Effector memory CD8-positive, alpha-beta T cell (primary cell): ENCODE results near the gene PKN3.
"Not testable (repeated sequence)": the region's sequence is repeated elsewhere in the genome, so short reads cannot be mapped to it uniquely, and the experiment has no call there.

Source experiments
- ATAC-seq: fragments of 150-1000 bp; cut with Tn5 transposase; replicated peaks from 2 replicates; pipeline ENCODE4 v1.10.0; 2021; ENCODE audit warnings: mild to moderate bottlenecking, moderate library complexity
- DNase-seq, 3 experiments: peaks; one replicate each; pipeline ENCODE4 v3.0.0; 2021
- H3K27ac Mint-ChIP-seq, 2 donors: one replicate each; pipeline ENCODE4 v1.8.0; 2022; ENCODE audit warnings: mild to moderate bottlenecking in 2 of 2, mixed read lengths in 2 of 2, moderate library complexity in 2 of 2
- H3K27me3 Mint-ChIP-seq, 2 donors: one replicate each; pipeline ENCODE4 v1.8.0; 2022; ENCODE audit warnings: mixed read lengths in 2 of 2
- H3K36me3 Mint-ChIP-seq: one replicate; pipeline ENCODE4 v1.8.0; 2022; ENCODE audit warnings: mild to moderate bottlenecking, moderate library complexity, mixed read lengths; ENCODE audit not compliant: insufficient read depth
- H3K4me1 Mint-ChIP-seq, 2 donors: one replicate each; pipeline ENCODE4 v1.8.0; 2022; ENCODE audit warnings: low read depth in 2 of 2, mixed read lengths in 2 of 2
- H3K4me3 Mint-ChIP-seq, 2 donors: one replicate each; pipeline ENCODE4 v1.8.0; 2022; ENCODE audit warnings: mild to moderate bottlenecking in 2 of 2, mixed read lengths in 2 of 2, moderate library complexity in 2 of 2
- H3K9me3 Mint-ChIP-seq, 2 donors: one replicate each; pipeline ENCODE4 v1.8.0; 2022; ENCODE audit warnings: mixed read lengths in 2 of 2
- total RNA-seq, 9 experiments: gene quantifications; one replicate each; lab custom pipeline; 2026; lab: John Stamatoyannopoulos, UW

Gene PKN3
- 6.0 to 10.6 (median 8.0) reads per million in 9 experiments for total RNA-seq

DNA sequence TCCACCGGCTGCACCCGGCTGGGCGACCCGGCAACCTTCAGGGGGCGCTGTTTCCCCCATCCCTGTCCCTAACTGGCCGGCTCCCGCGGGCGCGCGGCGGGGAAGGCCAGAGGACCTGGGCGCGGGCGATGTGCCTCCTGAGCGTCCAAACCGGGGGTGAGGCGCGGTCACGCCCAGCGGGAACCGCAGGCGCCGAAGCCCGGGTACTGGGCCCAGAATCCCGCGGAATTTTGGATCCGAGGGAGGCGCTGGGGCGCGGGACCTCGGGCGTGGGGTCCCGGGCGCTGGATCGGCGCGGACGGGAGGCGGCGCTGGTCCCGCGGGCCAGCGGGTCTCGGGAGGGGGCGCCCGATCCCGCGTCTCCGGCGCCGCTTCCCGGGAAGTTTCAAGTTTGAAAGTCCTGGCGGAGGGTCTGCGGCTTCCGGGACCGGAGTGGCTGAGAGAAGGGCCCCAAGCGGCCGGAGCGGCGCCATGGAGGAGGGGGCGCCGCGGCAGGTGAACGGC lies at the start of gene PKN3:
Gene PKN3, plus strand, starts transcription at position 59 of the 504 bp plus-strand sequence. Its CDS starts 413 bp downstream, at position 472.
- Mint-ChIP-seq H3K4me3 (peak within 1 kb of the TSS; percentile 81 to 89), H3K36me3 (peaks cover 7% of the 10 kb centered on the region), H3K27me3 (no peaks in the 10 kb centered on the region), H3K27ac (peak within 1 kb of the TSS; percentile 77 to 79), H3K4me1 (peaks cover 12 to 16% of the 10 kb centered on the region in 2 donors), H3K9me3 (no peaks in the 10 kb centered on the region)
- DNase-seq (peak; percentile 85 to 88 (median 86)), ATAC-seq (peak; percentile 92)

DNA sequence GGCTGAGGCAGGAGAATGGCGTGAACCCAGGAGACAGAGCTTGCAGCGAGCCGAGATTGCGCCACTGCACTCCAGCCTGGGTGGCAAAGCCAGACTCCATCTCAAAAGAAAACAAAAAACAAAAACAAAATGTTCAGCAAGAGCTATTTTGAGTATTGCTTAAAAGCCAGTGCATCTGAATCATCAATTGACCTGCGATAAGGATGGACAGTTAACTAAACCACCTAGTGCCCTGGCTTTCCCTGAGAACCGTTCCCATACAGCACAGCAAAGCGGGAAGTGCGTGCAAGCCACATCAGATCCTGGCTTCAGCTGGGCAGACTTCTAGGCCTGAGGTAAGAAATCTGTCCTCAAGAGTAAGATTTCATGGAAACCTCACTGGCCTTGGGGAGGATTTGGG lies 48.4 kb upstream of the PKN3 start:
- Mint-ChIP-seq H3K27me3 (no peaks in the 10 kb centered on the region), H3K36me3 (peaks cover 18% of the 10 kb centered on the region), H3K4me1 (peaks cover 3 to 5% of the 10 kb centered on the region in 2 donors), H3K9me3 (no peaks in the 10 kb centered on the region), H3K27ac (peak overlapping the region in 1 of 2 donors; percentile 57), H3K4me3 (no peak overlapping the region)
- DNase-seq (no peak), ATAC-seq (no peak)

DNA sequence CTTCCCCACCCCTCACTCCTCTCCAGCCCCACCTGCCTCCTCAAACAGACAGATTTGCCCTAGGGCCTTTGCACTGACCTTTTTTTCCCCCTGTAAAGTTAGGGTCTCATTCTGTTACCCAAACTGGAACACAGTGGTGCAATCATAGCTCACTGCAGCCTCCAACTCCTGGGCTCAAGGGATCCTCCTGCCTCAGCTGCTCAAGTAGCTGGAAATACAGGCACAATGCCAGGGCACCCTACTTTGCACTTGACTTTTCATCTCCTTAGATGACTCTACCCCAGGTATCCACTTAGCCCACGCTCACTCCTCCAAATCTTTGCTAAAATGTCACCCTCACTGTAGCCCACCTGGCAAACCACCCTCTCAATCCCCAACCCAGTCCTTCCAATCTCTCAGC lies 47.8 kb upstream of the PKN3 start:
- peaks cover 18% of the 10 kb centered on the region for H3K36me3 Mint-ChIP-seq
- peak overlapping the region in 1 of 2 donors; percentile 57 for H3K27ac Mint-ChIP-seq
- peak overlapping the region in 1 of 2 donors; percentile 28 for H3K4me3 Mint-ChIP-seq
- DNase-seq (no peak), ATAC-seq (no peak)
- peaks cover 3 to 5% of the 10 kb centered on the region in 2 donors for H3K4me1 Mint-ChIP-seq
- H3K27me3 Mint-ChIP-seq: no peaks in the 10 kb centered on the region
- no peaks in the 10 kb centered on the region for H3K9me3 Mint-ChIP-seq

DNA sequence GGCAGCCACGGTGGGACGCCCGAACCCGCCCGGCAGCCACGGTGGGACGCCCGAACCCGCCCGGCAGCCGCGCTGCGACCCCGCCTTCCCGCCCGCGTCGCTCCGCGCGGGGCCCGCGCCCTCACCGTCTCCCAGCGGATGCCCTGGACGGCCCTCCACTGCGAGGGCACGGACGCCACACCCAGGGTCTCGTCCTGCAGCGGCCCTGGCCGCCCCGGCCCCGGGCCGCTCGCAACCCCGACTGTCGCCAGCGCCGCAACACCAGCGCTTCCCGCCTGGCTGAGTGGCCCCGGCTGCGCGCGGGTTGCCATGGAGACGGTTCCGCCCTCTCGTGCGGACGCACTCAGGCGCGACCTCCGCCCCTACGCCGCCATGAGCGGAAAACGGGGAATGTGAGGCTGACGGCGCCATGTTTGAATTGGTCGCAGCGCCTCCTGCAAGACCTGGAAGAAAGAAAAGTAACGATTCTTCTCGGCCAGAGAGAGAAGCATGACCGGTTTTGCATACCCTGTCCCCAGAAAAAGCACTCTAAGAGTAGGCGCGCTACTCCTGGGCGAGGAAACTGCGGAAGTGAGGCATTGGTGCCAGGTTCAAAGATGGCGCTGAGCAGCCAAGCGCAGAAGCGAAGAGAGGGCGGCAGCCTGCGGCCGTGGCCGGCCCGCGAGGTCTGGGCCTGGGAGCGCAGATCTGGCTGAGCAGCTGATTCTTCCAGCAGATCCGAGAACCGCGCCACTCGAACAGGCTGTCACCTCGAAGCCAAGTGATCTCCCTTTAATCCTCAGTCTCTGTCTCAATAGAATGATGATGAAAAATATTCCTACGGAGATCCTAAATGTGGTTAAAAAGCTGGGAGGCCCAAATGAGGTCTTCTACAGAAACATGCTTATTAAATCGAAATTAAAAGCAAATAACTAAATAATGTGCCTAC lies 45.6 kb upstream of the PKN3 start, which contains the start of gene DYNC2I2:
Gene DYNC2I2, minus strand, starts transcription at position 432 of the 928 bp plus-strand sequence. Its CDS starts 121 bp downstream, at position 311.
- Mint-ChIP-seq H3K4me1 (peaks cover 3 to 5% of the 10 kb centered on the region in 2 donors), H3K9me3 (no peaks in the 10 kb centered on the region), H3K27ac (peak within 1 kb of the TSS; percentile 97 to 98), H3K27me3 (no peaks in the 10 kb centered on the region), H3K36me3 (peaks cover 18% of the 10 kb centered on the region), H3K4me3 (peak within 1 kb of the TSS; percentile 88 to 89)
- ATAC-seq (peak; percentile 96), DNase-seq (peak; percentile 94 to 95 (median 95))

GRCh38 chr9:128657344-128657704 lies 45.0 kb upstream of the PKN3 start:
- peak overlapping the region; percentile 97 to 98 for H3K27ac Mint-ChIP-seq
- H3K27me3 Mint-ChIP-seq: no peaks in the 10 kb centered on the region
- H3K9me3 Mint-ChIP-seq: no peaks in the 10 kb centered on the region
- peaks cover 18% of the 10 kb centered on the region for H3K36me3 Mint-ChIP-seq
- peaks cover 3 to 5% of the 10 kb centered on the region in 2 donors for H3K4me1 Mint-ChIP-seq
- ATAC-seq (no peak), DNase-seq (no peak)
- H3K4me3 Mint-ChIP-seq: peak overlapping the region; percentile 88 to 89

DNA sequence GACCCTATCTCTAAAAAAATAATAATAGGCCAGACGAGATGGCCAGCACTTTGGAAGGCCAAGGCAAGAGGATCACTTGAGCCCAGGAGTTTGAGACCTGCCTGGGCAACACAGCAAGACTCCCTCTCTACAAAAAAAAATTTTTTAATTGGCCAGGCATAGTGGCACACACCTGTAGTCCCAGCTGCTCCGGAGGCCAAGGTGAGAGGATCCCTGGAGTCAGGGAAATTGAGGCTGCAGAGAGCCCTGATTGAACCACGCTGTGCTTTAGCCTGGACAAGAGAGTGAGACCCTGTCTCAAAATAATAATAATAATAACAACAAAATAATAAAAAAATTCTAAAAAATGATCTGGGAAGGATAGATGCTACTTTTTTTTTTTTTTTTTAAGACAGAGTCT lies 44.5 kb upstream of the PKN3 start:
- no peak for DNase-seq
- Mint-ChIP-seq H3K27ac (peak overlapping the region in 1 of 2 donors; percentile 98), H3K4me1 (peaks cover 3 to 5% of the 10 kb centered on the region in 2 donors), H3K9me3 (no peaks in the 10 kb centered on the region), H3K4me3 (no peak overlapping the region), H3K27me3 (no peaks in the 10 kb centered on the region), H3K36me3 (peaks cover 18% of the 10 kb centered on the region)
- ATAC-seq: no peak

DNA sequence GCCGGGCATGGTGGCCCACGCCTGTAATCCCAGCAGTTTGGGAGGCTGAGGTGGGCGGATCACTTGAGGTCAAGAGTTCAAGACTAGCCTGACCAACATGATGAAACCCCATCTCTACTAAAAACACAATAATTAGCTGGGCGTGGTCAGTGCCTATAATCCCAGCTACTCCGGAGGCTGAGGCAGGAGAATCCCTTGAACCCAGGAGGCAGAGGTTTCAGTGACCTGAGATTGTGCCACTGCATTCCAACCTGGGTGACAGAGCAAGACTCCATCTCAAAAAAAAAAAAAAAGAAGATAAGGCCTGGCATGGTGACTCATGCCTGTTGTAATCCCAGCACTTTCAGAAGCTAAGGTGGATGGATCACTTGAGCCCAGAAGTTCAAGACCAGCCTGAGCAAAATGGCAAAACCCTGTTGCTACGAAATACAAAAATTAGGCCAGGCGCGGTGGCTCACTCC lies 35.8 kb upstream of the PKN3 start:
- not testable (repeated sequence) for ATAC-seq, H3K27ac Mint-ChIP-seq, H3K4me1 Mint-ChIP-seq, H3K4me3 Mint-ChIP-seq, H3K27me3 Mint-ChIP-seq, H3K9me3 Mint-ChIP-seq, DNase-seq, H3K36me3 Mint-ChIP-seq

DNA sequence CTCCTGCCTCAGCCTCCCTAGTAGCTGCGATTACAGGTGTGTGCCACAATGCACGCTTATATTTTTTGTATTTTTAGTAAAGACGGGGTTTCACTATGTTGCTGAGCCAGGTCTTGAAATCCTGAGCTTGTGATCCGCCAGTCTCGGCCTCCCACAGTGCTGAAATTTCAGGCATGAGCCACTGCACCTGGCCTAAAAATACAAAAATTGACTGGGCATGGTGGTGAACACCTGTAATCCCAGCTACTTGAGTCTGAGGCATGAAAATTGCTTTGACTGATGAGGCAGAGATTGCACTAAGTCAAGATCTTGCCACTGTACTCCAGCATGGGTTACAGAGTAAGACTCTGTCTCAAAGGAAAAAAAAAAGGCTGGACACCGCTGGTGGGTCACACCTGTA lies 32.5 kb upstream of the PKN3 start:
- H3K4me1 Mint-ChIP-seq: no peaks in the 10 kb centered on the region
- H3K4me3 Mint-ChIP-seq: no peak overlapping the region
- no peak overlapping the region for H3K27ac Mint-ChIP-seq

GRCh38 chr9:128675382-128675781 lies 26.9 kb upstream of the PKN3 start:
- H3K4me3 Mint-ChIP-seq: no peak overlapping the region
- no peak overlapping the region for H3K27ac Mint-ChIP-seq
- no peak for ATAC-seq
- no peak for DNase-seq
- H3K27me3 Mint-ChIP-seq: no peaks in the 10 kb centered on the region
- no peaks in the 10 kb centered on the region for H3K4me1 Mint-ChIP-seq
- peaks cover 9% of the 10 kb centered on the region for H3K36me3 Mint-ChIP-seq
- no peaks in the 10 kb centered on the region for H3K9me3 Mint-ChIP-seq

More for the DNA sequence above, 32.5 kb upstream of the PKN3 start:
- ATAC-seq: no peak
- H3K27me3 Mint-ChIP-seq: no peaks in the 10 kb centered on the region
- H3K36me3 Mint-ChIP-seq: peaks cover 8% of the 10 kb centered on the region
- H3K9me3 Mint-ChIP-seq: no peaks in the 10 kb centered on the region
- DNase-seq: no peak

- no peak overlapping the region for H3K4me3 Mint-ChIP-seq
- DNase-seq (no peak), ATAC-seq (no peak)
- peaks cover 0 to 5% of the 10 kb centered on the region in 2 donors for H3K4me1 Mint-ChIP-seq
- H3K36me3 Mint-ChIP-seq: peaks cover 7% of the 10 kb centered on the region
- H3K27me3 Mint-ChIP-seq: no peaks in the 10 kb centered on the region
- no peak overlapping the region for H3K27ac Mint-ChIP-seq
- no peaks in the 10 kb centered on the region for H3K9me3 Mint-ChIP-seq
Observed at GRCh38 chr9:128677794-128678193, 24.5 kb upstream of the PKN3 start.

GRCh38 chr9:128683340-128684064 lies 18.8 kb upstream of the PKN3 start:
- Mint-ChIP-seq H3K4me1 (peaks cover 36 to 48% of the 10 kb centered on the region in 2 donors), H3K27me3 (no peaks in the 10 kb centered on the region), H3K36me3 (peaks cover 22% of the 10 kb centered on the region), H3K9me3 (no peaks in the 10 kb centered on the region), H3K4me3 (peak overlapping the region; percentile 95), H3K27ac (peak overlapping the region; percentile 98)
- DNase-seq: peak; percentile 13 to 29 (median 13)
- peak; percentile 44 for ATAC-seq

GRCh38 chr9:128684065-128684324 lies 18.3 kb upstream of the PKN3 start:
- peaks cover 36 to 49% of the 10 kb centered on the region in 2 donors for H3K4me1 Mint-ChIP-seq
- peak overlapping the region; percentile 95 for H3K4me3 Mint-ChIP-seq
- no peaks in the 10 kb centered on the region for H3K27me3 Mint-ChIP-seq
- H3K9me3 Mint-ChIP-seq: no peaks in the 10 kb centered on the region
- peaks cover 23% of the 10 kb centered on the region for H3K36me3 Mint-ChIP-seq
- H3K27ac Mint-ChIP-seq: peak overlapping the region; percentile 98
- DNase-seq (no peak), ATAC-seq (no peak)
